ENCODE measurements around the gene ASIC4. TPM values are rescaled to one million over a fixed set of nuclear protein-coding genes. Genes with fewer than 3 reads are reported as not detected.
A peak's percentile ranks its signal among the peaks of the same experiment; 100 is the strongest.

ASIC4 gene
- total and polyA plus RNA-seq, 2 of the 13 experiments (the other 11 are each of a cell fraction or from before 2014, with no cell fraction given): 0.03 TPM; not detected in 1

GRCh38 chr2:219570194-219570923 lies 56.1 kb downstream of the ASIC4 start (continued):
- no peak for TF ChIP-seq ZSCAN20 (CRISPR knock-in tag; IDR thresholded peaks at IDR 0.05; ENCODE audit: borderline replicate concordance)
- TF ChIP-seq HMGXB3 (CRISPR knock-in tag; IDR thresholded peaks at IDR 0.05; ENCODE audit: borderline replicate concordance): no peak
- TF ChIP-seq KAT2B (IDR thresholded peaks at IDR 0.05; ENCODE audit: borderline replicate concordance, low read depth, low read length): no peak
- no peak for TF ChIP-seq ZNF710 (CRISPR knock-in tag; IDR thresholded peaks at IDR 0.05; ENCODE audit: borderline replicate concordance)
- no peak for TF ChIP-seq IKZF5 (CRISPR knock-in tag; IDR thresholded peaks at IDR 0.05)
- TF ChIP-seq PRPF4 (IDR thresholded peaks at IDR 0.05; ENCODE audit: low read depth, low read length, poor library complexity, severe bottlenecking): peak; percentile 96
- no peak for TF ChIP-seq ZNF143 (CRISPR knock-in tag; IDR thresholded peaks at IDR 0.05)

Measured in HepG2 (cell line).